HG03378 (cell line): ENCODE results near the gene MTG2.

Source experiments
- ATAC-seq: cut with Tn5 transposase; IDR thresholded peaks from one replicate; pipeline ENCODE4 v1.9.1; 2021; ENCODE audit warnings: mild to moderate bottlenecking, moderate library complexity; ENCODE audit not compliant: unreplicated experiment

The MTG2 gene

DNA sequence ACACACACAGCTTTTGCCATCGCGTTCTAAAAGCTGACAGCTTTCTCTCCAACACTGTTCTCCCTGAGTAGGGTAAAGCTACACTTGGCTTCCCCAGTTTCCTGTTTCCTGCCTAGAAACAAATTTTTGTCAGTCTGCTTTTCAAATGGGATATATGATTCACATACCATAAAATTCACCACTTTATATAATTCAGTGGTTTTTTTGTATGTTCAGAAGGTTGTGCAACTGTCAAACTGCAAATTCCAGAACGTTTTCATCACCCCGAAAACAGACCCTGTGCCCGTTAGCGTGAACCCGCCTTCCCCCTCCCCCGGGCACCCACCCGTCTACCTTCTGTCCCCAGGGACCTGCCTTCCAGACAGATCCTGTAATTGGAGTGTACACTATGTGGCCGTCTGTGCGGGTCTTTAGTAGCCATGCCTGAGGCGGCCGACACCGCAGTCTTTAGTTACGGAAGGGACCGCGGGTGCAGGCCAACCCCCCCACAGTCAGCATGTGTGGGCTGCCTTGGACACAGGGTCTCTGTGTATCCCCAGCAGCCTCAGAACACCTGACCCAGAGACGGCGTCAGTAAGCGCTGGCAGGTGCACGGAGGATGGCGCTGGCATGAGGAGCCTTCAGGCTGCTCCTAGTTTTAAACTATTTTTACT lies 20.7 kb downstream of the MTG2 start:
- no peak for ATAC-seq

GRCh38 chr20:62205618-62206387 lies 23.0 kb downstream of the MTG2 start:
- no peak for ATAC-seq

DNA sequence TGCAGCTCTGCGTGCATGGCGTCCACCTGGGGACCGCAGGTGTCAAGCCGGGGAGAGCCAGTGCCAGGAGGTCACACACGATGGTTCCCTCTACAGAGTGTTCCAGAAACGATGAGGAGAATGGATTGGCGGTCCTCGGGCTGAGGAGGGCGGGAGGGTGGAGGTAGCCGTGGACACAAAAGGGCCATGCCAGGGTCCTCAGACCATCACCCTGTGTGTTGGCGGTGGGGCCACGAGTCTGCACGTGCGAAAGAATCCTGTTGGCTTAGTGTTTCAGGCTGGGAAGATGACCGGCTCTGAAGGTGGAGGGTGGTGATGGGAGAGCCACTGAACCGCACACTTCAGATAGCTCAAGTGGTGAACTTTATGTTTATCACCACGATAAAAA lies 23.6 kb downstream of the MTG2 start:
- ATAC-seq, result no peak

DNA sequence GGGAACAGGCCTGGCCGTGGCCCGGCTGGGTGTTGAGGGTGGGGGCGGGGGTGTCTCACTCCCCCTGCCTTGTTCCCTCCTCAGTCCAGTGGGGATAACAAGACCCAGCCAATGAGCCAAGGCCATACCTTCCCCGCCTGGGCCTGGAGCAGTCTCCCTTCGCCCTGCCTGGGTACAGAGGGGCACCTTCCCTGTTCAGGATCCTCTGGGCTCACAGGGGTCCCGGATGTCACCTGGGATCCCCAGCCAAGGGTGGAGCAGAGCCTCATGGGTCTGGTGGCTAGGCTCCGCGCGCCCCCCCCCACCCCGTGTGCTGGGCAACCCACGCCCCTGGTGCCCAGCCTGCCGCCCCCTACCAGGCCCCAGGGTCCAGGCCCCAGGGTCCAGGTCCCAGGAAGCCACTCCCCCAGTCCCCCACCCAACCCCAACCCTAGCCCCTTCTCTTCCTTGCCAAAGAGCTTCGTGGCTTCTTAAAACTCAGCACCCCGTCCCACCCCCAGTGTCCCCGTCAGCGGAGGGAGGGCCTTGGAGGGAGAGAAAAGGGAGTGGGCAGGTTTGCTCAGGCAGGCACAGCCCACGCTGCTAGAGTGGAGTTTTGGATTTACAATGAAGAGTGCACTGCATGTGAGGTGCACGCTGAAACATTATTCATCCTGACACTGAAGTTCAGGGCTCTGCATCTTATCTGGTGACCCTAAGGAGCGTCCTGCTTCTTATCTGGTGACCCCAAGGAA lies 25.4 kb downstream of the MTG2 start:
- ATAC-seq, result no peak

DNA sequence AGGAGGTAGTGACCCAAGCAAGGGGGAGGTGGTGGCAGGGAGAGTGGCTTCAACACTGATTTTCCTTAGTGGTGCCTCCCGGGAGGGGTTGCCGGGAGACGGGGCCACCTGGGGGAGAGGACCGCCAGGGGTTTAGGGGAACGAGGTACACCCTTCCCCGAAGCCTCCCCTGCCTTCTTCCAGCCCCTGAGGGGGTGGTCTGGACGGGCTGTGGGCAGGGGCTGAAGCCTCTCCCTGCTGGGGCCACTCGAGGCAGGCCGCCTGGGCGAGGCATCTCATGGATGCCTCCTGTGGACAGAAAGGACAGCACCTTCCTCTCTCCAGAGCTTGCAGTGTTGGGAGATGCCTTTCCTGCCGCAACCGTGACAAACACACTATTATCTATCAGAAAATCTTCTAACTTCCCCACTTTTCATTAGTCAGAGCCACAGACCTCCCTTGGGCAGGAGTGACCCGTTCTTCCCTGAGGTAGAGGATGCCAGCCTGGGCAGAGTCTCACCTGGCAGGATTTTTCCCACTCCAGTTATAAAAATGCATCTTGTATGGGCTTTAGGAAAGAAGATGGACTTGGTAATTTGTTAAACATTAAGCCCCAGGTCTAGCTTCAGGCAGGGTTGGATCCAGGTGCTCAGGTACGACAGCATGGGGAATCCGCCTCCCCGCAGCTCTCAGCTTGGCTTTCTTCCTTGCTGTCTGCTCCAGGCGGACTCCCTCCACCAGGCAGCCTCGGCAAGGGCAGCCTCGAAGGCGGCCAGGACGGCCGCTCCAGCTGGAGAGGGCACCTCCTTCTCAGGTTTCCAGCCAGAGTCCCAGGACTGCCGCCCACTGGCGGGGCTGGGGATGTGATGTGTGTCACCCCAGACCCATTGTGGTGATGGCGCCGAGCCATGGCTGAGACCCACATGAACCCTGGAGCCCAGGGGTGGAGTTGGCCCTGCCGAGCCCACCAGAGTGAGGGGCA lies 26.2 kb downstream of the MTG2 start:
- no peak for ATAC-seq

DNA sequence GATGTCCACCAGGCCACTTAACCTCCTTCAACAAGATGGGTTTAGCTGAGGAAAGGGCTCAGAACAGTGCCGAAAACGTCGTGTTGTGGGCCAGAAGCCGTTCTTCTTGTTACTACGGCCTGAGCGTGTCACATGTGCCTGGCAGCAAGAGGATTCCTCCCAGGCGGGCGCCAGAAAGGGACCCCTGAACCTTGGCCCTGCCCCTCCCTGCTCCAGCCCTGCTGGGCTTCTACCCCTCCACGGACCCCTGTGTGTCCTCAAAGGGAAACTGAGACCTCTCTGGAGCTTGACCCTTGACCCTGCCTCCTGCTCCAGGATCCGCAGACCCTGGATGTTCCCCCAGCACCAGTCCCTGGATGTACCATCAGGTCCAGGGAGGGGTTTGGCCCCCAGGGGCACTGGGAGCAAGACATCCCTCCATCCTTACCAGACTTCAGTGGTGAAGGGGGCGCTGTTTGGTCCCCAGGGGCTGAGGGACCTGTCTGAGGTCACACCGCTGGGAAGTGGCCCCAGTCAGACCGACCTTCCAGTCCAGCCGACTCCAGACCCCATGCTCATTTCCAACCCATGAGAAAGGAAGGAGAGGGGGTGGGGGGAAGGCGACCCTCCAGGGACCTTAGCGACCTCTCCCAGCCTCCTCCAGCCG lies 27.1 kb downstream of the MTG2 start:
- no peak for ATAC-seq

DNA sequence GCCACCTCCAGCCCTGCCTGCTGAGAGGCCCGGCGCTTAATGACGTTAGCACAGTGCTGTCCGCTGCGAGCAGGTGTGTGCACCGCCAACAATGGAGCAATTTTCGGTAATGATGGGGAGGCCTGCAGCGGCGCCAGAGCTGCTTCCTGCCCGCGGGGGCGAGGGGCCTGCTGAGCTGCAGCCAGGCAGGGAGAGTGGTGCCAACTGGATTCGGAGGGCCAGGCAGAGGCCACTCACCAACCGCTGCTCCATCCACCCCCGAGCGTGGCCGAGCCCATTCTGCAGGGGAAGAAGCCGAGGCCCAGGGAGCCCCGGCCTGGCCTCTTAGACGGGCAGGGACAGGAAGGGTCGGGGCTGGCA lies 27.6 kb downstream of the MTG2 start:
- no peak for ATAC-seq

DNA sequence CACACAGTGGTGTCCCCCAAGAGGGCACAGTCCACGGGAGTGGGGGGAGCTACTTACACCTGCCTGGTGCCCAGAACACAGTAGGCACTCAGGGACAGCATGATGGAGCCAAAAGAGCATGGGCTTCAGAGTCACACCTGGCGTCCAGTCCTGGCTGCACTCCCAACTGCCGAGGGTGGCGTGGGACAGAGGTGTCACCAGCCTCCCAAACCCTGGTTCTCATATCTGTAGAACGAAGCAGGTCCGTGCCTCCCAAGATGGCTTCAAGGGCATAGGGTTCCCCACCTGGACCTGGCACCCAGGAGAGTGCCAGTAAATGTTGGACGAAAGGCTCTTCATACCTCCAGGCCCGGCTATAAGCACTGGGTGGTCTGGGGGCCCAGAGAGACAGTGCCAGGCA lies 28.4 kb downstream of the MTG2 start:
- ATAC-seq, result no peak

DNA sequence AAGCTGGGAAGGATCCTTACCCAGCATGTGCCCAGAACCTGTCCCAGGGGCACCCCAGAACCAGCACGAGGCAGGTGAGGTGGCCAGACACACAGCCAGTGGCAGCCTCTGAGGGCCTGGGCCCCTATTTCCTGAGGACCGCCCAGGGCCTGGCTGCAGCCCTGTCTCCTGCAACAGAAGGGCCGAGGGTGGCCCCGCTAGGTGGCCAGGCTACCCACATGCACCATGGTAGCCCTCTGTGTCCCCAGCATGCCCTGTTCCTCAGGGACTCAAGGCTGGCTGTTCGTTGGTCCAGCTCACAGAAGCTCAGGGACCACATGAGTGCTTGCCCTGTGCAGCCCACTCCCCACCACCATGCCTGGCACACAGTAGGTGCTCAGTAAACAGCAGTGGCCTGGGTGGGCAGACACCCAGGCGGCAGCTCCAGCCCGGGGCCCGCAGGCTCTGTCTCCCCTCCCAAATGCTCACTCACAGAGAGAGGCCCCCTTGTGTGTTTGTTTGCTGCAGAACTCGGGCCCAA lies 29.0 kb downstream of the MTG2 start:
- ATAC-seq, result no peak

DNA sequence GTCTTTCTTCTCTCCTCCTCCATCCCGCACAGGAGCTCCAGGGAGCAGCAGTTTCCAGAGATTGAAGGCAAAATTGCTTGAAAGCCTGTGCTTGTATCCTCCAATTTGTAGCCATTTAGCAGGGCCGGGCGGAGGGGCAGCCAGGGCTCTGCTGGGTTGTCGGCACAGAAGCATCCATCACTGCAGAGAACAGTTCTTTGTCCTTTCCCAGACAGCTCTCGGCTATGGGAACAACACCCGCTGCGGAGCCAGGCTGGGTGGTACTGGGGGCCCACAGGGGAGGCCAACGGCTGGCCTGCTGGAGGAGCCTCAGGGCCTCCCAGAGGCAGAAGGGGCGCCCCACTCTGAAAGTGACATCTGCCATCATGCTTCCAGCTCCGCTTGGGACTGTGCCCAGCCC lies 29.5 kb downstream of the MTG2 start:
- no peak for ATAC-seq

DNA sequence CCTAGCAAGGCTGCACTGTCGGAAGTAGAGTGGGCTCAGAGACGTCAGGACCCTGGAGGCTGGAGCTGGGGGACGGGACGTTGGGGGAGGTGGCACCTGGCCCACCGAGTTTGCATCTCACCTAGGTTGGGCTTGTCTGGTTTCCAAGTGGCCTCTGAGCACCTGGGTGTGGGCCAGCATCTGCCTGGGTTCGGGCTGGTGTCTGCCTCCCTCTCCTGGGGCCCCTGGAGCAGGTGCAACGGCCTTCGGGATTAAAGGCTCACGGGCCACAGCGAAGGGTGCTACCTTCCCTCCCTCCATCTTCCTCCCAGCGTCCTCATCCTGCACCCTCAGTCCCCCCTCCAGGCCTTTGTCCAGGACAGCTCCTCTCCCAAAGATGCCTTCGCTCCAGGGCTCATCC lies 31.2 kb downstream of the MTG2 start:
- ATAC-seq, result no peak

- no peak for ATAC-seq
Observed at GRCh38 chr20:62215020-62215990, 32.5 kb downstream of the MTG2 start.

- no peak for ATAC-seq
Observed at GRCh38 chr20:62215991-62216635, 33.3 kb downstream of the MTG2 start.

- ATAC-seq, result no peak
Observed at GRCh38 chr20:62216636-62217566, 34.1 kb downstream of the MTG2 start.

- no peak for ATAC-seq
Observed at GRCh38 chr20:62217913-62218773, 35.3 kb downstream of the MTG2 start.
